NCI-H1105 treated with DMSO at 0.1 percent for 48 hours (cell line): ENCODE data around the gene ZNF496.

Source experiments
- DNase-seq: peaks from one replicate; lab custom pipeline; 2025; lab: John Stamatoyannopoulos, UW

The ZNF496 gene

DNA sequence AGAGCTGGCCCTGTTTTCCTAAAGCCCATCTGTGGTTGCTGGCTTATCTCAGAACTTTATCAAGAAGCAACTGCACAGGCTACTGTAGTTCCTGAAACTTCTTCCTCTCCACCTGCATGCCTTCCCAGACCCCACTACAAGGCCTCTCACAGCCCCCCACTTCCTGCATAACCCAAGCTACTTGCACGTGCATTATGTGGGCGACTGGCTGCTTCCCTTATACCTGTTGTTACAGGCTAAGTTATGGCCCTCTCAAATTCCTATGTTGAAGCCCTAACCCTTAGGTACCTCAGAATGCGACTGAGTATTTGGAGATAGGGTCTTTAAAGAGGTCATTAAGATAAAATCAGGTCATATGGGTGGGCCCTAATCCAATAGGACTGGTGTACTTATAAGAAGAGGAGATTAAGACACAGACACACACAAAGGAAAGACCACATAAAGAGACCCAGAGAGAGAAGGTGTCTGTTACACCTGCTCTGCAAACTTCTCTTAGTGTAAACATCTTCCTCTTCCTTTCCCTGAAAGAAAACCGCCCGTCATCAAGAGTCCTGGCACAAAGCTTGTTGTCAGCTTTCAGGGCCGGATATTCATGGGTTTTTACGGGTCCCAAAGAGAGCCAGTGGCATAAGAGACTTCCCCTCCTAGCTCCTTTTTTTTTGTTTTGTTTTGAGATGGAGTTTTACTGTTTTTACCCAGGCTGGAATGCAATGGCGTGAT lies 5.1 kb downstream of the ZNF496 start:
- no peak for DNase-seq

DNA sequence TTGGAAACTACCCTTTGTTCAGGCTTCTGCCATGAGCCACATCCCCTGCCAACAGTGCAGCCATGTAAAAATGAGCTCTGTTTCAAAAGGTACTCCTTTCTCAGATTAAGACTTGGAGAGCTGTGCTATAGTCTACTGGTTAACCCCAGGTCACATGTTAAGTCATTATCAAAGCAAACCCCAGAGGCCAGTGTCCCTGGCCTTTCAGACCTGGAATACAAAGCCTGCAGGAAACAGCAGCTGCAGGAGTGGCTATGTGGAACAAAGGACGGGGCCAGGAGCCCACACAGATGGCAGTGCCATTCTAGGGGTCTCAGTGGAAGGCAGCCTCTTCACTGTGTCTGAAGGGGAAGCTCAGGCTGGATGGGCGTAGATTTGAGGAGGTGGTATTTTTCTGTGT lies 6.7 kb downstream of the ZNF496 start:
- no peak for DNase-seq

DNA sequence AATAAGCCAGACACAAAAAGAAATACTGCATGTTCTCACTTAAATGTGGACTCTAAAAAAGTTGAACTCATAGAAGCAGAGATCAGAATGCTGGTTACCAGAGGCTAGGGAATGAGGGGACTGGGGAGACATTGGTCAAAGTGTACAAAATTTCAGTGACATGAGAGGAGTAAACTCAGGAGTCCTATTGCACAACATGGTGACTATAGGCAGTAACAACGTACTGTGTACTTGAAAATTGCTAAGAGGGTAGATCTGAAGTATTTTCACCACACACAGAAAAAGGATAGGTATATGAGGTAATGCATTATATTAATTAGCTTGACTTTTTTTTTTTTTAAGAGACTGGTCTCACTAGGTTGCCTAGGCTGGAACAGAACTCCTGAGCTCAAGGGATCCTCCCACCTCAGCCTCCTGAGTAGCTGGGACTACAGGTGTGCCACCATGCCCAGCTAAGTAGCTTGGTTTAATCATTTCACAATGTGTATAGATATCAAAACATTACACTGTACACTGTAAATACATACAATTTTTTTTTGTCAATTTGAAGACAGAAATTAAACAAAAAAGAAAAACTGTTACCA lies 7.4 kb downstream of the ZNF496 start:
- DNase-seq = no peak

DNA sequence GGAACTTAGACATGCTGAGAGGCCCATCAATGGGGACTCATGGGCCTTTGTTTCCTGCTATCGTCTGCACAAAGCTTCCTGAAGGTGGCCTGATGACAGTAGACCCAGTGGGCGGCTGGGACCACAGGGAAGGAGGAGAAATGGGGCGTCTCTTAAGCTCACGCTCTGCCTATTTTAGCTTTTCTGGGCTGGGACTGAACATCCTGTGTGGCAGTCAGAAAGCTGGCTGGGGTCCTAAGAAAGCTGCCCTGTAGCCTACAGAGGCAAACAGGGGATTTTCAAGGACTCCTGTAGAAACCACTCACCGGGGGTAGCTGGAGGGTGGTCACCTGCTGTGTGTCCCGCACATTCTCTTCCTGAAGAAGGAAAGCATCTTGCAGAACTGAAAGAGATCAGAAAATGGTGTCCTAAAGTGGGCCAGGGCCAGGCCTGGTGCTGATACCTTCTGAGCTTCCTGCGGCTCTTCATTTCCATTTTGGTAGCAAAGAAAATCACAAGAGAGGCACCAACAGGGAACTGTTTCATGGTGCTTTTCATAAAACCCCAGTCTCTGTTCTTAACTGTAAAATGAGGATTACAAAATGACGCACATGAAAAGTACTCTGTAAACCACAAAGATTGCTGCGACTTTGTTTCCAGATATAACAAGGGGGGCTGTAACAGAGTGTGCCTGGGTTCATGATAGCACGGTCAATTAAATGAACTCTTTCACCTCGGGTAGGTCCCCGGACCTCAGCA lies 8.6 kb downstream of the ZNF496 start:
- no peak for DNase-seq

DNA sequence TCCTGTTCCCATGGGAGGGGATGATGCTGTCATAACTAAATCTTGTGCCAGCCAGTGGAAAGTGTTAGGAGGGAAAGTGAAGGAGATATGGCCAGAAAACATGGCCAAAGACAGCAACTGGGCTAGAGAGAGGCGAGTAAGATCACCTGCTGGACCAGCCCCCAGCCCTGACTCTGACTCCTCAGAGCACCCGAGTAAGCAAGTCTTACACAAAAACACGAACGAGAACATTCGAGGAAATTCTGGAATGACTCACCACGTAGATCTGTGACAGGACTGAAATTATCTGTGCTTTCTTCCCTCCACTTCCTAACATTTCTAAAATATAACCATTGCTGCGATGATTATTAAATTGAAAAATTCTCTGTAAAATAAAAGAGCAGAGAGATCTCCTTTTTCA lies 9.2 kb downstream of the ZNF496 start:
- DNase-seq = no peak

DNA sequence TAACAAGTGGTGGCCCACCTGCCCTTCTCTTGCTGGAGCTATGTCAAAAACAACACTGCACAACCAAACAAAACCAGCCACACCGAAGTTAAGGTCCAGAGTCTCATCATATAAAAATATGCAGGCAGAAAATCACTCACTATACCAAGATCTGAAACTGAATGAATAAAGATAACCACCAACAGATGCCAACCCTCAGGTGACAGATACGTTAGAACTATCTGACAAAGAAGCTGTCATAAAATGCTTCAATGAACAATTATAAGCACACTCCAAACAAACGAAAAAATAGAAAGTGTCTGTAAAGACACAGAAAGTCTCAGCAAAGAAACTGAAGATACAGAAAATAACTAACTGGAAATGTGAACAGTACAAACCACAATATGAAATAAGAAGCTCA lies 14.0 kb downstream of the ZNF496 start:
- no peak for DNase-seq

DNA sequence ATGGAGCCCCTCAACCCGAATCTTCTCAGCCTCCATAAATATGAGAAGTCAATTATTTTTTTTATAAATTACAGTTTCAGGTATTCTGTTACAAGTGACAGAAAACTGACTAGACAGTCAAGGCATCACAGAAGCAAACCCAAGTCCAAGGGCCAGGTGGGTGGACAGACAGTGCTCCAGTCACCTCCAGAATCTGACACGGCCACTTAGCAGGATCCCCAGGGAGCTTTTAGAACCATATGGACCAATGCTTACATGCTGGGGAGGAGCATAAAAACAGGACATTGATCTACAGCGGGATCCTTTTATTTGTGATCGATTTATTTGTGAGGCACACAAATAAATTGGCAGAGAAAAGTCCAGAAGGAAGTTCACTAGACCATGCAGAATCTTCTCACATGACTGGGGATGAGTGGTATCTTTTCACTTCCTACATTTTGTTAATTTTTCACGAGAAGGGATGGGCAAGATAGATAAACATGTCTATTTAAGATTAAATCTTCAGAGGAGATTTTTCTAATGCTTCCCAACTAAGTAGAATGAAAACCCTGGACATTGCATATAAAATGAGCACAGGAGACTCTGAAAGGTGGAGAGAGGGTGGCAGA lies 15.0 kb downstream of the ZNF496 start:
- no peak for DNase-seq

DNA sequence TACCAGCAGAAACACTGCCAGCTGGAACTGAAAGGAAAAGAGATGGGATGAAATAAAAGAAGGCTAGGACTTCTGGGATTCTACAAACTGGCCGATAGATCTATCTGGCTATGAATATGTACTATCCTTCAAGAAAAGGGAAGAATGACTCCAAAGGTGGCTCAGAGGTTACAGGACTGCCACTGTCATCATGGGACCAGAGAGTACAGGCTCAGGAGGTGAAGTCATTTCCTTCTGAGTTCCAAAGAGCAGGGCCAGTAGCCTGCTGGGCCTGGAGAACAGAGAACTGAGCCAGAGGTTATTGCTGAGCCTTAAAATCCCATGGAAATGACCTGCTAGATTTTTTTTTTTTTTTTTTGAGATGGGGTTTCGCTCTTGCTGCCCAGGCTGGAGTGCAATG lies 27.6 kb downstream of the ZNF496 start:
- DNase-seq = no peak

DNA sequence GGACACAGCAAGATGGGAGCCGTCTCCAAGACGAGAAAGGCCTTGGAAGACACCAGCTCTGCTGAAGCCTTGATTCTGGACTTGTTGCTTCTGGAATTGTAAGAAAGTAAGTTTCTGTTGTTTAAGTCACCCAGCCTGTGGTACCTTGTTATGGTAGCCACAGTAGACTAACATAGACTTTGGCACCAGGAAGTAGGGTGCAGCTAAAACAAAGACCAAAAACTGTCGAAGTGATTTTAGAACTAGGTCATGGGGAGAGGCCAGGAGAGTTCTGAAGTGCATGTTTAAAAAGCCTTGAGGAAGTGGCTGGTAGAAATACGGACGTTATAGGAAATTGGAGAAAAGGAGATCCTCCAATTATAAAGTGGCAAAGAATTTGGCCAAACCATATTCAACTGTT lies 28.5 kb downstream of the ZNF496 start:
- no peak for DNase-seq

DNA sequence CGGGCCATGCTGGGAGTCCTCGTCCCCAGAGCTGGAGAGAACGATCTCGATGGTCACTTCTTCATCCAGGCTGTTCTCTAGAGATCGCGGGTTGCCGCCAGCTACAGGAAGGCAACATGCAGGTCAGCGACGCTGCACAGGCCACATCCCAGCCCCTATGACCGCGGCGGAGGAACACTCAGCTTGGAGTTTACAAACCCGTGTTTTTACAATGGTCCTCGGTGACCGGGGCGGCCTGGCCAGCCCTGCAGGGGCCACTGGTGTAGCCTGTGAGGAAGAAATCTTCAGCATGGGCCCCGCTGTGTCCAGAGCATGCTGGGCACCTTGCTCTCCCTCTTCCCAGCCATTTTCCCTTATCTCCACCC lies 30.5 kb downstream of the ZNF496 start:
- DNase-seq = no peak

DNA sequence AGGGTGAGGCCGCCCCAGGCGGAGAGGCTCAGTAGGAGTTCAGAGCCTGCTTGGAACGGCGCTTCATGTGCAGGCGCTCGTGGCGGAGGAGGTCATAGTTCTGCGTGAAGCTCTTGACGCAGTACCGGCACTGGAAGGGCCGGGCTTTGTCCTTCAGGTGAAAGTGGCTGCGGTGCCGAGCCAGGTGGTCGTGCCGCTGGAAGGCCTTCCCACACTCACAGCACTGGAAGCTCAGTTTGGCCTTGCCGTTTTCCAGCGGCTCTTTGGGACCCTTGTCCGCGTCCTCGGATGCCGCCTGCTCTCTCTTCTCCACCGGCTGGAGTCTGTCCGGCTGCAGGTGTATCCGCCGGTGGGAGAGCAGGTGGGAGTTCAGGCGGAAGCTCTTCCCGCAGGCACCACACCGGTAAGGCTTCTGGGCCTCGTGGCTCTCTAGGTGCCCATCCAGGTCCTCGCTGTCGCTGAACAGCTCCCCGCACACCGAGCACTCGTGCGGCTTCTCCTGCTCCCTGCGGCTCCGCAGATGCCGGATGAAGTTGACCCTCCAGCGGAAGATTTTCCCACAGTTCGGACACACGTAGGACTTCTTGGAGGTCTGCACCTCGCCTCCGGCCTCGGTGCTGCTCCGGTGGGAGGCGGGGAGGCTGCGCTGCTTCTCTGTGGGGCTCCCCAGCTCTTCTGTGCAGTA lies 31.0 kb downstream of the ZNF496 start:
- DNase-seq = no peak

DNA sequence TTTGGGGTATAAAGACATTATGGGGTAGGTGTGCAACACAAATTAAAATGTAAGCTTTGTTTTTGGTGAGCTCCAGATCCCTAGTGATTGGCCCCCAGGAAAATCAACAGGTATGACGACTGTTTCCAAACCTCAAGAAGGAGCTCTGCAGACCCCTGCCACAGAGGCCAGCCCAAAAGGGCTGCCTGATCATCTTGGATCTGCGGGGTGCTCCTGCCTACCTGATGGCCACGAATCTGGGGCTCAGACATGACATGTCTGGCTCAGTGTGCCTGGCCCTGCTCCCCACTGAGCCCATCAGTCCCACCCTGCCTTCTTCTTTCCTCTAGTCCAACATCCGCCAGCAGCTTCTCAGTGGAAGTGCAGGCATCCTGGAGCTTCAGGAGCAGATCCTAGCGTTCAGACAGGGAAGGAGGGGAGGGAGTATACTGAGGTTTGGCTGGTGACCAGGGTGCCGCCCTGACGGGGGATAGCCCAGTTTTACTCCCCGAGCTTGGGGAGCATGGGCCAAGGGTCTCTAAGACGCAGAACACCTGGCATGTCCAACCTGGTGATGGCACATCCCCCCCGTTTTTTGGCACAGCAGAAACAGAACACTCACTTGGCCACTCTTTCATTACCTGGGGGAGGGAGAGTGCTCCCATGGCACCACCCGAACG lies 31.8 kb downstream of the ZNF496 start:
- DNase-seq = no peak

DNA sequence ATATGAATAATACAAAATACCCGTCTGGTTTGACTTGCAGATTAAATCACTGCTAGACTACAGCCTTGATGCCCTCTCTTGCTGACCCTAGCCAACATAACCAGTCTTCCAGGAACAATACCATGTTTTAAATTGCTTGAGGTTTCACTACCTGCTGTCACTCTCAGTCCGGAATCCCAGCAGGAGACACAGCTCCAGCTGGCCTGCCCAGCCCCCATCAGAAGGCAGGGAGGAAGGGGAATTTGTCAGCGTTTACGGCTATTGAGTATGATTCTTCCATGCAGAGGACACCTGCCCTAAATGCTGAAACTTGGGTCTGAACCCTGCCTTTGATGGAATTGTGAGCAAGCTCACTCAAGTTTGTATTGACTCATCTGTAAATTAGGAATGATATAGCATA lies 33.0 kb downstream of the ZNF496 start:
- no peak for DNase-seq

DNA sequence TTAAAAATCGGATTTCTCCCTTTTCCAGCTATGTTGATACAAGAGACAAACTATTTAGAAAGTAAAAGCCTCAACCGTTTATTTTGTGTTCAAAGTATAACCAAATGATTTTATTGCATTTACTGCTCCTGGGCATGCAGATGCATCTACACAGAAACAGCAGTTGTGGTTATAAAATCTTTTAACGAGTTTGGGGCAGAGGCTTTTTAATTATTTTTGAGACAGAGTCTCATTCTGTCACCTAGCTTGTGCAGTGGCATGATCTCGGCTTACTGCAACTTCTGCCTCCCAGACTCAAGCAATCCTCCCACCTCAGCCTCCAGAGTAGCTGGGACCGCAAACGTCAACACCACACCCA lies 33.6 kb downstream of the ZNF496 start:
- DNase-seq = no peak

DNA sequence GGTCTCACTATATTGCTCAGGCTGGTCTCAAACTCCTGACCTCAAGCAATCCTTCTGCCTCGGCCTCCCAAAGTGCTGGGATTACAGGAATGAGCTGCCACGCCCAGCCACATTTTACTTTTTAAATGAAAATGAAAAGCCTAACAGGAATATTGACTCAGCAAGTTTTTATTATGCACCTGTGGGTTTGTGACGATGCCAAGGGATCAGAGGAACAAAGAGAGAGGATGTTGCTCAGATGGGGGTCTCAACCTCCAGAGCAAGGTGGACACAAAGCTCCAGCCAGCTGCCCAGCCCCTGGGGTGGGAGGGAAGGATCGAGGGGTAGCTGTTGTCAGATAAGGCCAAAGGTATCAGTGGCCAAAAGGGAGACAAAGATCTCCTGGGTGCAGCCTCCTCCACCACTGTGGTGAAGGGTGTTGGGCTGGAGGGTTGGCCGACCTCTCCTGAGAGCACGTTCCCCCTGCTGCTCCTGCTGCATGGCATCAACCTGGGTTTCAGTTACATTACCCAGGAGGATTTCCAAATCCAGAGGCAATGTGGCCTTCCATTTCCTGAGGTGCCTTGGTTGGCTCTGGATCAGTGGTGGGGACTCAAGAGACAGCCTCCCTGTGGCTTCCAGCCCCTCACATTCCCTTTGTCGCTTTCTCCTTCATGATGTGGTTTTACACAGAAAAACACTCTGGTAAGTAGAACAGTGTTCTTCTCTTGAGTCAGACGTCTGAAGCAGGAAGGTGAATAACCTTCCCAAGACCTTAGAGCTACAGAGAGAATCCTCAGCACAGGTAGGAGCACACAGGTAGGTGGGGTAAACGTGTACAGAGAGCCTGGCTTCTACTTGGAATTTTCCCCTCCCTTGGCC lies 34.2 kb downstream of the ZNF496 start:
- no peak for DNase-seq

DNA sequence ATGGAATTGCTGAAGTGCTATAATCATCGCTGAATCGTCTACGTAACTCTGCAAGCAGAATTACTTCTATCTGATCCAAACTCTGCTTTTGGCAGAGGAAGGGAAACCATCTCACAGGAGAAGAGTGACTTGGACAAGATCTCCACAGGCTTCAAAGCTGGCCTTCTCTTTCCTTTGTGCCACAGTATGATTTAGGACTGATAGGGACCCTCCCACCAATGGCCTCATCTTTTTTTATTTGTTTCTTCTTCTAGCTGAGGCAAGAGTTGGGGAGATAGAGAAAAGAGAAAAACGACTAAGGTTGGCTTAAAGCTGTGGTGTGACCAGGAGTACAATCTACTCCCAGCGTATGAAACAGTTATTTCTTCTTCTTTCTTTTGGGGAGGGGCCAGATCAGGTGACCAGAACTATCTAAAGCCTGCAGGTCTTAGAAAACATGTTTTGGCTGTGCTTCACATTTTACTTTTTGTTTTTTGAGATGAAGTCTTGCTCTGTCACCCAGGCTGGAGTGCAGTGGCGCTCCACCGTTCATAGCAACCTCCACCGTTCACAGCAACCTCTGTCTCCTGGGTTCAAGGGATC lies 35.0 kb downstream of the ZNF496 start:
- DNase-seq = no peak

DNA sequence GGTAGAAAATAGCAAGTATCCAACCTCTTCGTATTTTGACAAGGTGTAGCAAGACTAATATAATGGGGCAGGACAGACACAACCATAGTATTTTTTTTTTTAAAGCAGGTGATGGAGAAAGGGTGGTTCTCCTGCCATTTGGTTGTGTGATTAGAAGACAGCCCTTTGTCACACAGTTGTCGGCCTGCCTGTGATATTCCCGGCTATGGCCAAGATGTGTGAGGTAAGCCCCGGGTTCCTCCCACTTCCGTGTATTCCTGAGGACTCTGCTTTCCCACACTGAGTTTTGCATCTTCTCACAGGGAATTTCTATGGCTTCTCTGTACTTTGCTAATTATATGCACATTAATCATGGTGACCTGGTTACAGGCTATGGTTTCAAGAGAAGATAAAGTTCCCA lies 35.9 kb downstream of the ZNF496 start:
- no peak for DNase-seq

DNA sequence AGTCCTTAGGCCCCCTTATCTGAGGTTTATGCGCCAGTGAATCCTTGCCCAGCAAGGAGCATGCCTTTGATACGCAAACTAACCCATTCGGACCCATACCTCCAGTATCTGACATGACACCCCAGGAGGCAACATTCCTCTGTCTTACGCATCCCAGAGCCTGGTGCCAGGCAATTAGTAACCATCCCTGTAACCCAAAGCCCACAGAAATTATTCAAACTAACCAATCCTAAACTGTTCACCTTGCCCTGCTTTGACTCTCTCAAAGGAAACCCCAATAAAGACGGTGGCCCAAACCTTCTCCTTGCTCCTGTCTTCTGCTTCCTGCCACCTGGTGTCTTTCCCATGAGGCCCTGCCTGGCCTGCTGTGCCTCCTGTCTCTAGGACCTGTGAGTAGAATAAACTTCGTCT lies 36.4 kb downstream of the ZNF496 start:
- DNase-seq = no peak

DNA sequence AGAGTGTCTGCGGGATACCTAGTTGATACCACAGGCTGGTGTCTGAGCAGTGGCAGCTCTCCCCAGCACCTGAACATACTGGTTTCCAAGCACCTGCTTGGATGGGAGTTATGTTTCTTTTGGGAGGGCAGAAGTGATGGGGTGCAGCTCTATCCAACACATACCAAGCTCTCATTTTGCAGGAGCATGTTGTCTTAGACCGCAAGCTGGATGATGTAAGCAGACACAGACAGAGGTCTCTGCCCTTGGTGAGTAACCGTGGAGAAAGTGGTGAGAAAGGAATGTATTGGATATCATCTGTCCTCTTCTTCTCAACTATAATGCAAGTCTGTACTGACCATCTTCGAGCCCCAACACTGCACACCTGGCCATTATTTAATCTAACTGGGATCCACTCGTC lies 37.4 kb downstream of the ZNF496 start:
- DNase-seq = no peak

DNA sequence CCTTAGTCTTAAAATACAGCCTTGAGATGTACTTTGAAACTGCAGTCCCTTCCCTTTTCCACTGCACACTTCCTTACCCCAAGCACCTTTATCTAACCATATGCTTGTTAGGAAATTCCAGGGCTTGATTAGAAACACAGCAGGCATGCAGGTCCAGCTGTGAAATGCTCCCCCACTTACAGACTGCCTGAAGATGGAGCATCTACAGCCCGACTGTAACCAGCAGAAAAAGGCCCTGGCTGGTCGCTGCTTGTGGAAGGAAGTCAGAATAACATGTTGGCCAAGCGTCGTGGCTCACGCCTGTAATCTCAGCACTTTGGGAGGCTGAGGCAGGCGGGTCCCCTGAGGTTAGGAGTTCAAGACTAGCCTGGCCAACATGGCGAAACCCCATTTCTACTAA lies 38.6 kb downstream of the ZNF496 start:
- no peak for DNase-seq
